Loucy (cell line): ENCODE data around the gene UBQLN1.
"Not testable (repeated sequence)": the region's sequence is repeated elsewhere in the genome, so short reads cannot be mapped to it uniquely, and the experiment has no call there.

ENCODE experiments used
- H2AFZ ChIP-seq: fragments of 200-600 bp; sonication (generic); 2 replicates; pipeline ENCODE4 v1.6.0; 2016; ENCODE audit warnings: antibody characterized with exemption, mild to moderate bottlenecking, low read length, moderate library complexity
- H3F3A ChIP-seq: fragments of 200-600 bp; 2 replicates; pipeline ENCODE4 v1.6.0; 2016; ENCODE audit warnings: antibody characterized with exemption, low read depth, mild to moderate bottlenecking
- H3K27me3 ChIP-seq: fragments of 200-600 bp; sonication (generic); 2 replicates; pipeline ENCODE4 v1.6.1; 2014; ENCODE audit warnings: low read length, mild to moderate bottlenecking; ENCODE audit not compliant: insufficient read depth, poor library complexity, severe bottlenecking
- H3K36me3 ChIP-seq: fragments of 200-600 bp; sonication (generic); 2 replicates; pipeline ENCODE4 v1.6.1; 2016; ENCODE audit warnings: low read length; ENCODE audit not compliant: insufficient read depth
- H3K4me1 ChIP-seq: fragments of 200-600 bp; sonication (generic); 2 replicates; pipeline ENCODE4 v1.5.1; 2014; ENCODE audit warnings: low read length, mild to moderate bottlenecking; ENCODE audit not compliant: insufficient read depth, poor library complexity, severe bottlenecking
- H3K4me2 ChIP-seq: fragments of 200-600 bp; sonication (generic); 2 replicates; pipeline ENCODE4 v1.6.0; 2014; ENCODE audit warnings: antibody characterized with exemption, low read length, low read depth, mild to moderate bottlenecking; ENCODE audit not compliant: poor library complexity, severe bottlenecking
- H3K4me3 ChIP-seq: fragments of 200-600 bp; sonication (generic); 2 replicates; pipeline ENCODE4 v1.5.1; 2014; ENCODE audit warnings: low read length, mild to moderate bottlenecking, mixed read lengths; ENCODE audit not compliant: poor library complexity, severe bottlenecking
- H3K79me2 ChIP-seq: fragments of 200-600 bp; sonication (generic); 2 replicates; pipeline ENCODE4 v1.6.1; 2014; ENCODE audit warnings: low read length; ENCODE audit not compliant: insufficient read depth
- H3K9ac ChIP-seq: fragments of 200-600 bp; sonication (generic); 2 replicates; pipeline ENCODE4 v1.6.0; 2014; ENCODE audit warnings: mild to moderate bottlenecking, low read depth, low read length, moderate library complexity; ENCODE audit not compliant: poor library complexity, severe bottlenecking
- H3K9me2 ChIP-seq: fragments of 200-600 bp; sonication (generic); replicated peaks from 2 replicates; pipeline ENCODE4 v1.6.1; 2016; ENCODE audit warnings: low read depth, low read length, mixed read lengths
- H3K9me3 ChIP-seq: fragments of 200-600 bp; sonication (generic); 2 replicates; pipeline ENCODE4 v1.6.1; 2014; ENCODE audit warnings: mild to moderate bottlenecking, antibody characterized with exemption, low read length, low read depth; ENCODE audit not compliant: insufficient read depth
- H4K20me1 ChIP-seq: fragments of 200-600 bp; sonication (generic); 2 replicates; pipeline ENCODE4 v1.6.0; 2014; ENCODE audit warnings: antibody characterized with exemption, low read length, mild to moderate bottlenecking; ENCODE audit not compliant: insufficient read depth, poor library complexity, severe bottlenecking
- CTCF ChIP-seq: fragments of 200-600 bp; sonication (generic); conservative IDR thresholded peaks from 2 replicates; pipeline ENCODE4 v1.5.1; 2014; ENCODE audit warnings: mild to moderate bottlenecking, antibody characterized with exemption, low read length
- EZH2phosphoT487 ChIP-seq: fragments of 200-600 bp; IDR thresholded peaks from 2 replicates; pipeline ENCODE4 v1.6.1; 2018; ENCODE audit warnings: antibody characterized with exemption, mild to moderate bottlenecking, moderate library complexity, borderline replicate concordance

Gene UBQLN1

GRCh38 chr9:83617299-83617698 is 90.5 kb downstream of the UBQLN1 start:
- Histone ChIP-seq H3K27me3 (no peaks in the 10 kb centered on the region), H2AFZ (no peak overlapping the region), H3K9ac (no peak overlapping the region), H3K79me2 (no peaks in the 10 kb centered on the region), H3K9me3 (no peaks in the 10 kb centered on the region), H3K36me3 (no peaks in the 10 kb centered on the region), H3K4me1 (peaks cover 7% of the 10 kb centered on the region), H3K4me3 (no peak overlapping the region), H3K4me2 (no peak overlapping the region), H4K20me1 (no peaks in the 10 kb centered on the region), H3F3A (no peaks in the 10 kb centered on the region), H3K9me2 (no peaks in the 10 kb centered on the region)
- TF ChIP-seq EZH2phosphoT487 (no peak), CTCF (no peak)

- not testable (repeated sequence) for H3K9ac ChIP-seq, H3K36me3 ChIP-seq, H3K4me1 ChIP-seq, H3K9me3 ChIP-seq, H3K4me2 ChIP-seq, H3K27me3 ChIP-seq, H3K9me2 ChIP-seq, H4K20me1 ChIP-seq, H3F3A ChIP-seq, H3K79me2 ChIP-seq, H3K4me3 ChIP-seq, H2AFZ ChIP-seq
Observed at GRCh38 chr9:83613298-83613697, 94.5 kb downstream of the UBQLN1 start.
